GM12864 (cell line): ENCODE results near the gene SH3BP5L.

Experiments used
- DNase-seq: peaks from one replicate; pipeline ENCODE4 v3.0.0-alpha.2; 2011; ENCODE audit warnings: low read depth
- H3K4me3 ChIP-seq: 2 replicates; pipeline ENCODE4 v1.5.1; 2011; ENCODE audit warnings: mild to moderate bottlenecking, low read depth, low read length, control low read depth
- CTCF ChIP-seq: IDR thresholded peaks from 2 replicates; pipeline ENCODE4 v1.5.1; 2011; ENCODE audit warnings: low read depth, mild to moderate bottlenecking, moderate library complexity, low read length, control low read depth, inconsistent platforms; ENCODE audit errors: missing control alignments

Gene SH3BP5L

GRCh38 chr1:248787430-248787829 is 38.3 kb downstream of the SH3BP5L start:
- H3K4me3 ChIP-seq: no peak overlapping the region
- TF ChIP-seq CTCF: no peak
- DNase-seq: no peak

DNA sequence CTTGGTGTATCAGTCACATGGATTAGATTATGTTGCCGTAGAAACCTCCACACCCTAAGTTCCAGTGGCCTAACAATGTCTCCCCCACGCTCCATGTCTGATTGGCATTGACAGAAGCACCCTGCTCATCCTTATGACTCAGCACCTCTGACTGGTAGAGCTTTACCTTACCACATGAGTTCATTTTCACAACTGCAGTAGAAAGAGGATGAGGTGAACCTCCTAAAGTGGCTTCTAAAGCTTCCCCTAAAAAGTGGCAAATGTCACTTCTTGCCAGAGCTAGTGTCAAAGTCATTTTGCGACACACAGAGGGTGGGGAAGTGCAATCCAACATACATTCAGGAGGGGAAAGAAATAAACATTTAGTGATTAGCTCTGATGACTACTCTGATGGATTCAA is 39.6 kb downstream of the SH3BP5L start:
- TF ChIP-seq CTCF: no peak
- H3K4me3 ChIP-seq: no peak overlapping the region
- no peak for DNase-seq

DNA sequence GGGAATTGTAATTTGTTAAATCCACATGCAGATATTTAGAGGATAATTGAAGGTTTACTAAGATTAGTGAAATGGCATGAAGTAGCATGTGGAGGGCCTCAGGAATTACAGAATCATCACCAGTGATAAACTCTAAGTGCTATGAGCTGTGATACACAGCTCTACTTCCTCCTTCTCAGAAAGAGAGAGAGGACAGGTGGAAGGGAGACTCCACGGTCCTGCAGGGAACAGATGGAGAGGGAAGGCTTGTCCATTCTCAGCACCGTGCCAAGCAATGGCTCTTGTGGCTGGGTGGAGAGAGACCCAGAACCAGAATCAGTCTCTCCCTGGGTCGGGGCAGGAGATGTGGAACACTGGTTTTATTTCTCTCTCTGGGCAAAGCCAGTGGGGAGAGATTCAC is 42.3 kb downstream of the SH3BP5L start:
- no peak for TF ChIP-seq CTCF

GRCh38 chr1:248782416-248783141 is 43.1 kb downstream of the SH3BP5L start:
- no peak for TF ChIP-seq CTCF
- no peak for DNase-seq
- H3K4me3 ChIP-seq: no peak overlapping the region

More for the DNA sequence above, 42.3 kb downstream of the SH3BP5L start:
- no peak for DNase-seq
- H3K4me3 ChIP-seq: no peak overlapping the region

- H3K4me3 ChIP-seq: no peak overlapping the region
- no peak for TF ChIP-seq CTCF
- DNase-seq: no peak
These were observed 46.4 kb downstream of the SH3BP5L start for GRCh38 chr1:248779350-248779749.

- no peak for DNase-seq
- no peak for TF ChIP-seq CTCF
These were observed 46.8 kb downstream of the SH3BP5L start for GRCh38 chr1:248778906-248779305.

DNA sequence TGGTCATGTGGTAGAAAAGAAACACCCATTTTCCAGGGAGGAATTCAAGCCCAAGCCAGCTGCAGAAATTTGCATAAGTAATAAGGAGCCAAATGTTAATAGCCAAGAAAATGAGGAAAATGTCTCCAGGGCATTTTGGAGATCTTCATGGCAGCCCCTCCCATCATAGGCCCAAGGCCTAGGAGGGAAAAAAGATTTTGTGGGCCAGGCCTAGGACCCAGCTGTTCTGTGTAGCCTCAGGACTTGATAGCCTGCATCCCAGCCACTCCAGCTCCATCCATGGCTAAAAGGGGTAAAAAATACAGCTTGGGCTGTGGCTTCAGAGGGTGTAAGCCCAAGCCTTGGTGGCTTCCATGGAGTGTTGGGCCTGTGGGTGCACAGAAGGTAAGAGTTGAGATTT is 48.7 kb downstream of the SH3BP5L start:
- no peak for DNase-seq
- TF ChIP-seq CTCF: no peak
- H3K4me3 ChIP-seq: no peak overlapping the region

More at GRCh38 chr1:248778906-248779305, 46.8 kb downstream of the SH3BP5L start:
- no peak overlapping the region for H3K4me3 ChIP-seq
